GM12891 (cell line): ENCODE measurements around the gene SGSM1.

Experiments
- POLR2A ChIP-seq: IDR thresholded peaks from 2 replicates; pipeline ENCODE4 v1.6.1; 2011; ENCODE audit warnings: low read depth, low read length, control low read depth
- POU2F2 ChIP-seq: IDR thresholded peaks from 2 replicates; pipeline ENCODE4 v1.6.1; 2011; ENCODE audit warnings: low read depth, mild to moderate bottlenecking, control low read depth, low read length, moderate library complexity
- SPI1 ChIP-seq: IDR thresholded peaks from 2 replicates; pipeline ENCODE4 v1.6.1; 2011; ENCODE audit warnings: low read depth, low read length, control low read depth
- TAF1 ChIP-seq: IDR thresholded peaks from 2 replicates; pipeline ENCODE4 v1.6.1; 2011; ENCODE audit warnings: low read depth, low read length, control low read depth

DNA sequence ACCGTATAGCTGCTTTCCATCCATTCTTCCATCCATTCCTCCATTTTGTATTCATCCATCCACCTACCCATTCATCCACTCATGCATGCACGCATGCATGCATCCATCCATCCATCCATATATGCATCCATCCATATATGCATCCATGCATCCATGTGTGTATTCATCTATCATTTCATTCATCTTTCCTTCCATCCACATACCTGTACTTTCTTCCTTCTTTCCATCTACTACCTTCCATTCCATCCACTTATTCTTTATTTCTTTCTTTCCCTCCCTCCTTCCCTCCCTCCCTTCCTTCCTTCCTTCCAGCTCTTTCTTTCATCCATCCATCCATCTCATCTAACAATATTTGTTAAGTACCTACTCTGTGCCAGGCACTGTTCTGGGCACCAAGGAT is 166.4 kb downstream of the SGSM1 start:
- TF ChIP-seq SPI1 (no peak), POLR2A (no peak), TAF1 (no peak), POU2F2 (no peak)
